Measurements from ENCODE around the gene PSEN1.
A peak's percentile ranks its signal among the peaks of the same experiment; 100 is the strongest.

The PSEN1 gene

GRCh38 chr14:73105050-73105449, 31.3 kb upstream of the PSEN1 start:
- H3K79me2 ChIP-seq (ENCODE audit: control insufficient read depth, insufficient read depth, low read length), result no peaks in the 10 kb centered on the region
- H3K4ac ChIP-seq (ENCODE audit: low read depth, low read length), result no peak overlapping the region
- no peaks in the 10 kb centered on the region for H3K27me3 ChIP-seq (ENCODE audit: insufficient read depth, low read length, poor library complexity)
- WGBS (ENCODE audit: extremely low coverage, insufficient coverage, low lambda C conversion rate), result no CpG with 5 or more reads among the region's 3 CpGs
- no peak overlapping the region for H3K23ac ChIP-seq (ENCODE audit: low read length)
- no peak overlapping the region for H3K18ac ChIP-seq (ENCODE audit: low read length)
- no peak overlapping the region for H3K27ac ChIP-seq (ENCODE audit: low read depth, low read length)
- H3K79me1 ChIP-seq (ENCODE audit: low read length), result peaks cover 2% of the 10 kb centered on the region
- H2BK5ac ChIP-seq (ENCODE audit: low read length), result no peak overlapping the region
- H3K4me2 ChIP-seq (ENCODE audit: low read length), result no peak overlapping the region
- H4K8ac ChIP-seq (ENCODE audit: low read depth, low read length), result no peak overlapping the region
- H3K56ac ChIP-seq (ENCODE audit: low read length), result no peak overlapping the region
- no peak overlapping the region for H3K4me3 ChIP-seq (ENCODE audit: low read length)
- H4K5ac ChIP-seq (ENCODE audit: low read length), result no peak overlapping the region
- peaks cover 5% of the 10 kb centered on the region for H3K36me3 ChIP-seq (ENCODE audit: control insufficient read depth, insufficient read depth, low read length)
- no peak for DNase-seq
- H3K4me1 ChIP-seq (ENCODE audit: control insufficient read depth, low read depth, low read length), result no peaks in the 10 kb centered on the region
- H3K9ac ChIP-seq (ENCODE audit: low read length), result no peak overlapping the region
- H2AK5ac ChIP-seq (ENCODE audit: low read length), result no peak overlapping the region
- H2BK120ac ChIP-seq (ENCODE audit: low read depth, low read length), result no peak overlapping the region
- no peak overlapping the region for H2BK15ac ChIP-seq (replicated peaks; ENCODE audit: low read depth)

GRCh38 chr14:73105727-73106126, 30.6 kb upstream of the PSEN1 start:
- H4K8ac ChIP-seq (ENCODE audit: low read depth, low read length), result no peak overlapping the region
- H3K4me2 ChIP-seq (ENCODE audit: low read length), result no peak overlapping the region
- H3K27ac ChIP-seq (ENCODE audit: low read depth, low read length), result no peak overlapping the region
- H3K79me2 ChIP-seq (ENCODE audit: control insufficient read depth, insufficient read depth, low read length), result no peaks in the 10 kb centered on the region
- no peak for DNase-seq
- H3K4me3 ChIP-seq (ENCODE audit: low read length), result no peak overlapping the region
- H3K4me1 ChIP-seq (ENCODE audit: control insufficient read depth, low read depth, low read length), result no peaks in the 10 kb centered on the region
- peaks cover 7% of the 10 kb centered on the region for H3K36me3 ChIP-seq (ENCODE audit: control insufficient read depth, insufficient read depth, low read length)
- no peak overlapping the region for H3K23ac ChIP-seq (ENCODE audit: low read length)
- H2BK15ac ChIP-seq (replicated peaks; ENCODE audit: low read depth), result no peak overlapping the region
- WGBS (ENCODE audit: extremely low coverage, insufficient coverage, low lambda C conversion rate), result 100% methylated on average over 11 of the region's 16 CpGs
- no peak overlapping the region for H3K18ac ChIP-seq (ENCODE audit: low read length)
- no peak overlapping the region for H3K4ac ChIP-seq (ENCODE audit: low read depth, low read length)
- no peak overlapping the region for H4K5ac ChIP-seq (ENCODE audit: low read length)
- no peak overlapping the region for H2AK5ac ChIP-seq (ENCODE audit: low read length)
- no peaks in the 10 kb centered on the region for H3K27me3 ChIP-seq (ENCODE audit: insufficient read depth, low read length, poor library complexity)
- H3K56ac ChIP-seq (ENCODE audit: low read length), result no peak overlapping the region
- no peak overlapping the region for H2BK120ac ChIP-seq (ENCODE audit: low read depth, low read length)
- H2BK5ac ChIP-seq (ENCODE audit: low read length), result no peak overlapping the region
- peaks cover 2% of the 10 kb centered on the region for H3K79me1 ChIP-seq (ENCODE audit: low read length)
- H3K9ac ChIP-seq (ENCODE audit: low read length), result no peak overlapping the region

DNA sequence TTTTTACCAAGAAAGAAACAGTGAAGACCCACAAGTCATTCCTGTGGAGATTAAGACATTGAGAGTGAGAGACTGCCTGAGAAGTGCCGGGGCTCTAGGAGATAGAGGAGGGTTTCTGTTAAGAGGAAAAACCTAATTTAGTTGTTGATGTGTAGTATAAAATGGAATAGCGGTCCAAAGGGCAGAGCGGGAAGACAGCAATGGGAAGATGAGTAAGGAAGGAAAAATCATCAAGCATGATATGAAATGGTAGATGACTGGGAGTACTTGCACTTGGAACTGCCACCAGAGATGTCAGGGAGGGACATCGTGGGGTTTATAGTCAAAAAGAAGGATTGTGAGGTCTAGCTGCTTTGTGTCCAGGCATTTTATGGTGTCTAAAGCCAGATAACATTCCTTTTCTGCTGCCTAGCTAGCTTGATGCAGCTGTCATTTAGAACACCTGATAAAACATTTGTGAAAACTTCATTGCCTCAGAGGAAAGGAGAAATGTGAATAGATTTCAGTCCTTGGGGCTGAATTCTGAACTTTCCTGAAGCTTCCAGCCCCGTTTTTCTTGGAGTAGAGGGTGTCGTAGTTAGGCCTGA, 20.1 kb upstream of the PSEN1 start:
- WGBS (ENCODE audit: extremely low coverage, insufficient coverage, low lambda C conversion rate), result no CpG with 5 or more reads among the region's 6 CpGs
- H3K27me3 ChIP-seq (ENCODE audit: insufficient read depth, low read length, poor library complexity), result no peaks in the 10 kb centered on the region
- no peak overlapping the region for H3K27ac ChIP-seq (ENCODE audit: low read depth, low read length)
- H3K18ac ChIP-seq (ENCODE audit: low read length), result no peak overlapping the region
- H3K56ac ChIP-seq (ENCODE audit: low read length), result no peak overlapping the region
- H4K8ac ChIP-seq (ENCODE audit: low read depth, low read length), result no peak overlapping the region
- peaks cover 15% of the 10 kb centered on the region for H3K36me3 ChIP-seq (ENCODE audit: control insufficient read depth, insufficient read depth, low read length)
- peaks cover 8% of the 10 kb centered on the region for H3K79me1 ChIP-seq (ENCODE audit: low read length)
- no peak overlapping the region for H3K4ac ChIP-seq (ENCODE audit: low read depth, low read length)
- H3K4me1 ChIP-seq (ENCODE audit: control insufficient read depth, low read depth, low read length), result no peaks in the 10 kb centered on the region
- DNase-seq, result no peak
- peaks cover 1% of the 10 kb centered on the region for H3K79me2 ChIP-seq (ENCODE audit: control insufficient read depth, insufficient read depth, low read length)
- H2BK120ac ChIP-seq (ENCODE audit: low read depth, low read length), result no peak overlapping the region
- H2BK5ac ChIP-seq (ENCODE audit: low read length), result no peak overlapping the region
- H4K5ac ChIP-seq (ENCODE audit: low read length), result no peak overlapping the region
- no peak overlapping the region for H3K9ac ChIP-seq (ENCODE audit: low read length)
- no peak overlapping the region for H2AK5ac ChIP-seq (ENCODE audit: low read length)
- H2BK15ac ChIP-seq (replicated peaks; ENCODE audit: low read depth), result no peak overlapping the region
- no peak overlapping the region for H3K23ac ChIP-seq (ENCODE audit: low read length)
- H3K4me3 ChIP-seq (ENCODE audit: low read length), result no peak overlapping the region
- no peak overlapping the region for H3K4me2 ChIP-seq (ENCODE audit: low read length)

- H3K4me3 ChIP-seq (ENCODE audit: low read length), result no peak overlapping the region
- DNase-seq, result peak; percentile 4
Observed at GRCh38 chr14:73124180-73124894, 12.0 kb upstream of the PSEN1 start.

GRCh38 chr14:73125169-73125588, 11.1 kb upstream of the PSEN1 start:
- Histone ChIP-seq H2BK15ac (replicated peaks; ENCODE audit: low read depth) (no peak overlapping the region), H3K18ac (ENCODE audit: low read length) (no peak overlapping the region), H4K8ac (ENCODE audit: low read depth, low read length) (no peak overlapping the region), H3K36me3 (ENCODE audit: control insufficient read depth, insufficient read depth, low read length) (no peaks in the 10 kb centered on the region), H4K5ac (ENCODE audit: low read length) (no peak overlapping the region), H3K9ac (ENCODE audit: low read length) (no peak overlapping the region), H2AK5ac (ENCODE audit: low read length) (no peak overlapping the region), H3K4me2 (ENCODE audit: low read length) (no peak overlapping the region), H3K4ac (ENCODE audit: low read depth, low read length) (no peak overlapping the region), H3K23ac (ENCODE audit: low read length) (no peak overlapping the region), H3K79me1 (ENCODE audit: low read length) (no peaks in the 10 kb centered on the region), H3K27me3 (ENCODE audit: insufficient read depth, low read length, poor library complexity) (no peaks in the 10 kb centered on the region), H2BK120ac (ENCODE audit: low read depth, low read length) (no peak overlapping the region), H3K56ac (ENCODE audit: low read length) (no peak overlapping the region), H3K27ac (ENCODE audit: low read depth, low read length) (peak overlapping the region; percentile 87), H3K4me1 (ENCODE audit: control insufficient read depth, low read depth, low read length) (peaks cover 5% of the 10 kb centered on the region), H3K4me3 (ENCODE audit: low read length) (no peak overlapping the region), H2BK5ac (ENCODE audit: low read length) (no peak overlapping the region), H3K79me2 (ENCODE audit: control insufficient read depth, insufficient read depth, low read length) (no peaks in the 10 kb centered on the region)
- DNase-seq, result peak; percentile 82
- WGBS (ENCODE audit: extremely low coverage, insufficient coverage, low lambda C conversion rate), result no CpG with 5 or more reads among the region's 5 CpGs

More at GRCh38 chr14:73124180-73124894, 12.0 kb upstream of the PSEN1 start:
- no peak overlapping the region for H3K4me2 ChIP-seq (ENCODE audit: low read length)
- H4K8ac ChIP-seq (ENCODE audit: low read depth, low read length), result no peak overlapping the region
- no peaks in the 10 kb centered on the region for H3K36me3 ChIP-seq (ENCODE audit: control insufficient read depth, insufficient read depth, low read length)
- H3K27ac ChIP-seq (ENCODE audit: low read depth, low read length), result peak overlapping the region; percentile 87
- H2BK5ac ChIP-seq (ENCODE audit: low read length), result no peak overlapping the region
- peak overlapping the region; percentile 19 for H3K56ac ChIP-seq (ENCODE audit: low read length)
- H3K27me3 ChIP-seq (ENCODE audit: insufficient read depth, low read length, poor library complexity), result no peaks in the 10 kb centered on the region
- H3K4ac ChIP-seq (ENCODE audit: low read depth, low read length), result no peak overlapping the region
- WGBS (ENCODE audit: extremely low coverage, insufficient coverage, low lambda C conversion rate), result no CpG with 5 or more reads among the region's 6 CpGs
- no peak overlapping the region for H2BK120ac ChIP-seq (ENCODE audit: low read depth, low read length)
- no peak overlapping the region for H3K23ac ChIP-seq (ENCODE audit: low read length)
- H3K18ac ChIP-seq (ENCODE audit: low read length), result no peak overlapping the region
- H2BK15ac ChIP-seq (replicated peaks; ENCODE audit: low read depth), result no peak overlapping the region
- H4K5ac ChIP-seq (ENCODE audit: low read length), result no peak overlapping the region
- H3K9ac ChIP-seq (ENCODE audit: low read length), result no peak overlapping the region
- H3K4me1 ChIP-seq (ENCODE audit: control insufficient read depth, low read depth, low read length), result peaks cover 5% of the 10 kb centered on the region
- no peaks in the 10 kb centered on the region for H3K79me2 ChIP-seq (ENCODE audit: control insufficient read depth, insufficient read depth, low read length)
- H2AK5ac ChIP-seq (ENCODE audit: low read length), result no peak overlapping the region
- no peaks in the 10 kb centered on the region for H3K79me1 ChIP-seq (ENCODE audit: low read length)
